Measurements from ENCODE around the gene GNAS.

- TF ChIP-seq EP300 (IDR thresholded peaks at IDR 0.05), result no peak
- peak in 1 of 3 experiments; percentile 9 for TF ChIP-seq CTCF (IDR thresholded peaks at IDR 0.05)
- TF ChIP-seq POLR2AphosphoS5 (IDR thresholded peaks at IDR 0.05), result peak; percentile 36 to 74
- no peak for TF ChIP-seq POLR2A (IDR thresholded peaks at IDR 0.05; ENCODE audit: low read depth)
Measured at GRCh38 chr20:58891086-58891717, 38.7 kb downstream of the GNAS start.
